ENCODE data around the gene LINC00237. TPM values are rescaled to one million over a fixed set of nuclear protein-coding genes. Genes with fewer than 3 reads are reported as not detected.

The LINC00237 gene
- total RNA-seq, 1 experiment from 2014 or later, result 1.5 TPM

GRCh38 chr20:21047981-21048380 is 58.2 kb downstream of the LINC00237 start:
- DNase-seq, result no peak
- H3K9me3 ChIP-seq, result no peaks in the 10 kb centered on the region
- peaks cover 23% of the 10 kb centered on the region for H3K4me1 ChIP-seq
- no peak overlapping the region for H3K27ac Mint-ChIP-seq (ENCODE audit: unreplicated experiment)
- ChIA-PET POLR2A (no interaction called here), CTCF (no interaction called here)
- H3K4me1 Mint-ChIP-seq (ENCODE audit: low read depth, unreplicated experiment), result peaks cover 18% of the 10 kb centered on the region
- no peak for TF ChIP-seq CTCF (IDR thresholded peaks at IDR 0.05; ENCODE audit: insufficient read depth in 1 of 2, low read depth in 1 of 2, low read length in 1 of 2, severe bottlenecking in 1 of 2, unreplicated experiment in 1 of 2)
- H3K36me3 Mint-ChIP-seq (ENCODE audit: insufficient read depth, unreplicated experiment), result no peaks in the 10 kb centered on the region
- H3K9me3 Mint-ChIP-seq (ENCODE audit: unreplicated experiment), result no peaks in the 10 kb centered on the region
- no TSS peak for BruUV-seq (replicated peaks)
- H3K27me3 ChIP-seq (replicated peaks; ENCODE audit: control insufficient read depth, insufficient read depth, low read length), result no peaks in the 10 kb centered on the region
- H3K27me3 Mint-ChIP-seq (ENCODE audit: insufficient read depth, unreplicated experiment), result no peaks in the 10 kb centered on the region
- no peak overlapping the region for H3K4me3 ChIP-seq (ENCODE audit: low read depth, low read length)
- no peak overlapping the region for H3K4me3 Mint-ChIP-seq (ENCODE audit: unreplicated experiment)
- intact Hi-C loops (cut with micrococcal nuclease; ENCODE audit: unreplicated experiment), result no loop called here
- H3K36me3 ChIP-seq (ENCODE audit: control insufficient read depth, insufficient read depth, low read length), result no peaks in the 10 kb centered on the region

- DNase-seq, result no peak
- no TSS peak for BruUV-seq (replicated peaks)
- Histone ChIP-seq H3K36me3 (ENCODE audit: control insufficient read depth, insufficient read depth, low read length) (no peaks in the 10 kb centered on the region), H3K9me3 (no peaks in the 10 kb centered on the region), H3K4me1 (peaks cover 11% of the 10 kb centered on the region), H3K4me3 (ENCODE audit: low read depth, low read length) (no peak overlapping the region), H3K27me3 (replicated peaks; ENCODE audit: control insufficient read depth, insufficient read depth, low read length) (no peaks in the 10 kb centered on the region)
- POLR2A ChIA-PET, result no interaction called here
- Mint-ChIP-seq H3K4me3 (ENCODE audit: unreplicated experiment) (no peak overlapping the region), H3K27ac (ENCODE audit: unreplicated experiment) (no peak overlapping the region), H3K36me3 (ENCODE audit: insufficient read depth, unreplicated experiment) (no peaks in the 10 kb centered on the region), H3K4me1 (ENCODE audit: low read depth, unreplicated experiment) (peaks cover 7% of the 10 kb centered on the region), H3K27me3 (ENCODE audit: insufficient read depth, unreplicated experiment) (no peaks in the 10 kb centered on the region), H3K9me3 (ENCODE audit: unreplicated experiment) (peaks cover 10% of the 10 kb centered on the region)
- intact Hi-C loops (cut with micrococcal nuclease; ENCODE audit: unreplicated experiment), result no loop called here
- CTCF ChIA-PET, result no interaction called here
- no peak for TF ChIP-seq CTCF (IDR thresholded peaks at IDR 0.05; ENCODE audit: insufficient read depth in 1 of 2, low read depth in 1 of 2, low read length in 1 of 2, severe bottlenecking in 1 of 2, unreplicated experiment in 1 of 2)
Measured at GRCh38 chr20:21046413-21047070, 59.6 kb downstream of the LINC00237 start.

Other genes starting within 250 kb of the LINC00237 start
- gene KIZ, start 19.7 kb upstream of the LINC00237 start, total RNA-seq (2022), result 21.0 and 31.8 TPM in 2 replicates
- gene XRN2, start 197.0 kb upstream of the LINC00237 start, total RNA-seq (2022), result 79.8 and 86.3 TPM in 2 replicates

Data from Caco-2 (cell line).